Spleen (tissue), 7 donors: ENCODE results near the gene PCMTD2.

Experiments used
- POLR2A ChIP-seq, 3 donors: fragments of 450-650 bp; IDR thresholded peaks; one replicate each; pipeline ENCODE4 v1.5.1; 2017; ENCODE audit warnings: antibody characterized with exemption in 3 of 3, mild to moderate bottlenecking in 1 of 3
- POLR2AphosphoS5 ChIP-seq, 3 donors: sonication (generic); formaldehyde crosslinking; IDR thresholded peaks; one replicate each; pipeline ENCODE4 v1.5.1; 2017; ENCODE audit warnings: antibody characterized with exemption in 3 of 3
- TF ChIP-seq, protein P1 (sequence below), 11 experiments: fragments of 200-600 bp in 7 of 11; fragments of 450-650 bp in 4 of 11; sonication (generic) in 4 of 11; IDR thresholded peaks in 8 of 11; conservative IDR thresholded peaks in 3 of 11; 1 replicate in 7 of 11; 2 replicates in 4 of 11; pipeline versions ENCODE4 v1.4.0 to v1.8.0; 2016 to 2021; ENCODE audit warnings: antibody characterized with exemption in 11 of 11, inconsistent platforms in 4 of 11, mild to moderate bottlenecking in 1 of 11
- donor health status: DM: no; HTN: no; CAD: no; lungs with moderate emphysema.
- donor health status: DM: no; HTN: no; CAD: no.
- donor health status: DM: no; HTN: no; CAD: no.

DNA sequence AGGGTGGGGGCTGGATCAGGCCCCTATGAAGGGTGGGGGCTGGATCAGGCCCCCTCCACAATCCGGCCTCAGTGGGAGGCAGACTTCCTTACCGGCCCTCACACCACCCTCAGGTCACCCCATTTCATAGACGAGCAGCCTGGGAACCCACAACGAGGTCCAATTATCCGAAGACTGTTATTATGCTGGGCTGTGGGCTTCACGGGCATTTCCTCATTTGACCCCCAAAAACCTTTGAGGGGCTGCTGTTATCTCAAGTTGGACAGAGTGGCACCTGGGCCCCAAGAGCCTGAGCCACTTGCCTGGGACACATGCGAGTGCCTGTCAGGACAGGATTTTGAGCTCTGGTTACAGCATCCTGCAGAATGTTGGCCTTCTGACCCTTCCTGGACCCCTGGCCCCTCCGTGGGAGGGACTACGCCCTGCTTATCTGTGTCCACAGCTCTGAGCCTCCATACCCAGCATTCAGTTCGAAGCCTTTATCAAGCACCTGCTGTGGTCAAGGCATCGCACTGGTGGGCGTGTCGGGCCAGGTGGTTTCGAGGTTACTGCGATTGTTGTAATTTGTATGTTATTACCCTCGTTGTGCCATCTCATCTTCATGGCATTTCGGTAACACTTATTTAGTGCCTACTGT, 34.5 kb upstream of the PCMTD2 start:
- TF ChIP-seq, protein P1, sequence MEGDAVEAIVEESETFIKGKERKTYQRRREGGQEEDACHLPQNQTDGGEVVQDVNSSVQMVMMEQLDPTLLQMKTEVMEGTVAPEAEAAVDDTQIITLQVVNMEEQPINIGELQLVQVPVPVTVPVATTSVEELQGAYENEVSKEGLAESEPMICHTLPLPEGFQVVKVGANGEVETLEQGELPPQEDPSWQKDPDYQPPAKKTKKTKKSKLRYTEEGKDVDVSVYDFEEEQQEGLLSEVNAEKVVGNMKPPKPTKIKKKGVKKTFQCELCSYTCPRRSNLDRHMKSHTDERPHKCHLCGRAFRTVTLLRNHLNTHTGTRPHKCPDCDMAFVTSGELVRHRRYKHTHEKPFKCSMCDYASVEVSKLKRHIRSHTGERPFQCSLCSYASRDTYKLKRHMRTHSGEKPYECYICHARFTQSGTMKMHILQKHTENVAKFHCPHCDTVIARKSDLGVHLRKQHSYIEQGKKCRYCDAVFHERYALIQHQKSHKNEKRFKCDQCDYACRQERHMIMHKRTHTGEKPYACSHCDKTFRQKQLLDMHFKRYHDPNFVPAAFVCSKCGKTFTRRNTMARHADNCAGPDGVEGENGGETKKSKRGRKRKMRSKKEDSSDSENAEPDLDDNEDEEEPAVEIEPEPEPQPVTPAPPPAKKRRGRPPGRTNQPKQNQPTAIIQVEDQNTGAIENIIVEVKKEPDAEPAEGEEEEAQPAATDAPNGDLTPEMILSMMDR (IDR thresholded peaks at IDR 0.05 in 8 of 11, conservative IDR thresholded peaks at IDR 0.05 in 3 of 11): no peak
- TF ChIP-seq POLR2A (IDR thresholded peaks at IDR 0.05) (no peak), POLR2AphosphoS5 (IDR thresholded peaks at IDR 0.05) (no peak)
